CD4-positive, alpha-beta T cell treated with Interferon alpha-2 for 1 hour (primary cell): ENCODE results near the gene ARPC4.
"Not testable (repeated sequence)": the region's sequence is repeated elsewhere in the genome, so short reads cannot be mapped to it uniquely, and the experiment has no call there.

Experiments used
- DNase-seq, 2 donors: peaks; one replicate each; pipeline ENCODE4 v3.0.0-alpha.2; 2020 to 2022

Gene ARPC4

DNA sequence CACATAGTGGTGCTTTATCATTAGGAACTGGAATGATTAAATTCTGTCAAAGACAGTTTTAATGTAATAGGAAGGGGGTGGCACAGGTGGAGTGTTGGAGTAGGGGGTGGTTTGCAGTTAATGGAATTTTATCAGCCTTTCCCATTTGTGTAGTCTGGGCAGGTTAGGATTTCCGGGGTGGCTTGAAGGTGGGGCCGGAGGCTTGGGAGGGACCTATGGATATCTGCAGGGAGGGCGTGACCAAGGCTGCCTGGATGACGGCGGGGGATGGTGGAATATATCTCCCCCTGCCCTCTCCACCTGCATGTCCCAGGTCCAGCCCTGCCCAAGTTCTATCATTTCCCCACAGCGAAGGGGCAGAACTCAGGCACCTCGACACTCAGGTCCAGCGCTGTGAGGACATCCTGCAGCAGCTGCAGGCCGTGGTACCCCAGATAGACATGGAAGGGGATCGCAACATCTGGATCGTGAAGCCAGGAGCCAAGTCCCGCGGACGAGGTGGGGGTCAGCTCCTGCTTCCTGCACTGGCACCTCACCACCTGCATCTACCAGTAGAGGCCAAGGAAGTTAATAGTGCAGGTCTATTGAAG, 32.7 kb downstream of the ARPC4 start:
- DNase-seq, result no peak

DNA sequence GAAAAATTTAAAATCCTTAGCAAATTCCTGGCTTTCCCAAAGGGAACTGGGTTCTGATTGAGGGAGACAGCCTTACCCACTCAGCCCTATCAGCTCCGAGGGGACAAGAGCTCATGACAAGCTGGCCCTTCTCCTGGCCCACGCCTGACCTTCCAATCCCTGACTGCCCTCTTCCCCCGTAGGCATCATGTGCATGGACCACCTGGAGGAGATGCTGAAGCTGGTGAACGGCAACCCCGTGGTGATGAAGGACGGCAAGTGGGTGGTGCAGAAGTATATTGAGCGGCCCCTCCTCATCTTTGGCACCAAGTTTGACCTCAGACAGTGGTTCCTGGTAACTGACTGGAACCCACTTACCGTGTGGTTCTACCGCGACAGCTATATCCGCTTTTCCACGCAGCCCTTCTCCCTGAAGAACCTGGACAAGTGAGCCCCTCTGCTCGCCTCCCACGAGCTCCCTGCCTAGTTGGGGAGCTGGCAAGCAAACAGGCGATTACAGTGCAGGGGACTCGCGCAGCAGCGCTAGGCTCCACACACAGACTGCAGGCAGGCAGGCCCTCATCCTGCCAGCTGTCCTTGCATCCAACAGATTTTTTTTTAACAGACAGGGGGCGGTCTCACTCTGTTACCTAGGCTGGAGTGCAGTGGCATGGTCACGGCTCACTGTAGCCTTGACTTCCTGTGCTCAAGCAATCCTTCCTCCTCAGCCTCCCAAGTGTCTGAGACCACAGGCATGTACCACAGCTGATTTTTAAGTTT, 34.1 kb downstream of the ARPC4 start:
- peak in 1 of 2 donors; percentile 38 for DNase-seq

DNA sequence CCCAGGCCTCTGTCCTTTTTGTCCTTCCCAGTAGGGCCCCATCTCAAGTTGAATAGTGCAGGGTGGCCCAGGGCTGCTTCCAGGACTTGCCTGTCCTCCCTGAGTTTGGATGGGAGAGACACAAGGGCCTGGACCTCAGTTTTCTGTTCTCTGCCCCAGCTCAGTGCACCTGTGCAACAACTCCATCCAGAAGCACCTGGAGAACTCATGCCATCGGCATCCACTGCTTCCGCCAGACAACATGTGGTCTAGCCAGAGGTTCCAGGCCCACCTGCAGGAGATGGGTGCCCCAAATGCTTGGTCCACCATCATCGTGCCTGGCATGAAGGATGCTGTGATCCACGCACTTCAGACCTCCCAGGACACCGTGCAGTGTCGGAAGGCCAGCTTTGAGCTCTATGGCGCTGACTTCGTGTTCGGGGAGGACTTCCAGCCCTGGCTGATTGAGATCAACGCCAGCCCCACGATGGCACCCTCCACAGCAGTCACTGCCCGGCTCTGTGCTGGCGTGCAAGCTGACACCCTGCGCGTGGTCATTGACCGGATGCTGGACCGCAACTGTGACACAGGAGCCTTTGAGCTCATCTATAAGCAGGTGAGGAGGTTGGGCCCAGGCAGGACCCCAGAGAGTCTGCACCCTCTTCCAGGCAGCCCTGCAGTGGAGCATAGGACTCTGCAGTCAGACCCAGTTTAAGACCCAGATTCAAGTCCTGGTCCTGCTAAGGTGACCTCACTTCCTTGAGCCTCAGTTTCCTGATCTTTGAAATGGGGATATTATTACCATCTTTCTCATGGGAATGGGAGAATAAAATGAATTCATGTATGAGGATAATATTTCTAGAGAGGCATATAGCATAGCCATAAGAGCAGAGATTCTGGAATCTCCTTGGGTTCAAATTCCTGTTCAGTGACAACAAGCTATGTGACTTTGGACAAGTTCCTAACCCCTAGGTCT, 36.2 kb downstream of the ARPC4 start:
- DNase-seq, result no peak

DNA sequence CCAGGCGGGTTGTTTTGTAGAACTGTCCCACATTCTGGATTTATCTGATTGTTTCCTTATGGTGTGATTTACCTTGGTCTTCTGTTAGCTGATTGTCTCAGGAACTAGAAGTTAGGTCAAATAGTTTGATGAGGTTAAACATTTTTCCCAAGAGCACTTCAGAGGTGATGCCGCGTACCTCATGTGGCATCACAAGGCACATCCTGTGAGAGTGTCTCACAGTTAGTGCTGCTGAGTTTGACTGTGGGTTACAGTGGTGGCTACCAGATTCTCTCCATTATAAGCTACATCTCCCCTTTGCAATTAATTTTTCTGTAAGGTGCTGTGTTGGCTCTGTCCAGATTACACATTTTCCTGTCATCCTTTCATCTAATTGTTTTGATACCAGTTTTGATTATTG, 38.4 kb downstream of the ARPC4 start:
- no peak for DNase-seq

DNA sequence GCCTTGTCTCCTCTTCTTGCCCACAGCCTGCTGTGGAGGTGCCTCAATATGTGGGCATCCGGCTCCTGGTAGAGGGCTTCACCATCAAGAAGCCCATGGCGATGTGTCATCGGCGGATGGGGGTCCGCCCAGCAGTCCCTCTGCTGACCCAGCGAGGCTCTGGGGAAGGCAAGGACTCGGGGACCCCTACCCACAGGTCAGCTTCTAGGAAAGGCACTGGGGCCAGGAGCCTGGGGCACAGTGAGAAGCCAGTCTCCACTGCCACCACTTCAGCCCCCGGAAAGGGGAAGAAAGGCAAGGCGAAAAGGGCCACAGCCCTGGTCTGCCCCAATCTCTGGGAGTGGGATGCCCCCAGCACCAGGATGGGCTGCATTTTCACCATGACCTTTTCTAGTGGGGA, 40.2 kb downstream of the ARPC4 start:
- DNase-seq, result no peak

DNA sequence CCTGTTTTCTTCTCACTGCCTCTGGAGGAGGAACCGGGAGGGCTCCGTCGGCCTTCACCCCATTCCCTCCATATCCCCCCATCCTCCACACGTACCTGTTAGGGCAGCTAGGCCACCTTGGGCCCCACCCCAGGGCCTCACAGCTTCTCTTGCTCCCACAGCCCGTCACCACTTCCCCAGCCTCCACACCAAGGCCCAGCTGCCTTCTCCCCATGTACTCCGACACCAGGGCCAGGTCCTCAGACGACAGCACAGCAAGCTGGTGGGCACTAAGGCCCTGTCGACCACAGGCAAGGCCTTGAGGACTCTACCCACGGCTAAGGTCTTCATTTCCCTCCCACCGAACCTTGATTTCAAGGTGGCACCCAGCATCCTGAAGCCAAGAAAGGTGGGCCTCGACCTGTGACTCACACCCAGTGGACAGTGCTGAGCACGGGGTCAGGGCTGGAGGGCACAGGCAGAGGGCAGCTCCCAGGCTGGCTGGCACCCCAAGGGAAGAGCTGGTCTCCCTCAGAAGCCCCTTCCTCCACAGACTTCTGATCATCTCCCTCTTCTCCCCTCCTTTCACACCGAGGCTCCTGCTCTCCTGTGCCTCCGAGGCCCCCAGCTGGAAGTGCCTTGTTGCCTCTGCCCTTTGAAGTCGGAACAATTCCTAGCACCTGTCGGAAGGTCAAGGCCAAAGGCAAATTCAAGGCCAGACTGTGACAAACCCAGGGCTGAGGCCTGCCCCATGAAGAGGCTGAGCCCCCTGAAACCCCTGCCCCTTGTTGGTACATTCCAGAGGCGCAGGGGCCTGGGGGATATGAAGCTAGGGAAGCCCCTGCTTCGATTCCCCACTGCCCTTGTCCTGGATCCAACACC, 41.9 kb downstream of the ARPC4 start:
- DNase-seq, result no peak

DNA sequence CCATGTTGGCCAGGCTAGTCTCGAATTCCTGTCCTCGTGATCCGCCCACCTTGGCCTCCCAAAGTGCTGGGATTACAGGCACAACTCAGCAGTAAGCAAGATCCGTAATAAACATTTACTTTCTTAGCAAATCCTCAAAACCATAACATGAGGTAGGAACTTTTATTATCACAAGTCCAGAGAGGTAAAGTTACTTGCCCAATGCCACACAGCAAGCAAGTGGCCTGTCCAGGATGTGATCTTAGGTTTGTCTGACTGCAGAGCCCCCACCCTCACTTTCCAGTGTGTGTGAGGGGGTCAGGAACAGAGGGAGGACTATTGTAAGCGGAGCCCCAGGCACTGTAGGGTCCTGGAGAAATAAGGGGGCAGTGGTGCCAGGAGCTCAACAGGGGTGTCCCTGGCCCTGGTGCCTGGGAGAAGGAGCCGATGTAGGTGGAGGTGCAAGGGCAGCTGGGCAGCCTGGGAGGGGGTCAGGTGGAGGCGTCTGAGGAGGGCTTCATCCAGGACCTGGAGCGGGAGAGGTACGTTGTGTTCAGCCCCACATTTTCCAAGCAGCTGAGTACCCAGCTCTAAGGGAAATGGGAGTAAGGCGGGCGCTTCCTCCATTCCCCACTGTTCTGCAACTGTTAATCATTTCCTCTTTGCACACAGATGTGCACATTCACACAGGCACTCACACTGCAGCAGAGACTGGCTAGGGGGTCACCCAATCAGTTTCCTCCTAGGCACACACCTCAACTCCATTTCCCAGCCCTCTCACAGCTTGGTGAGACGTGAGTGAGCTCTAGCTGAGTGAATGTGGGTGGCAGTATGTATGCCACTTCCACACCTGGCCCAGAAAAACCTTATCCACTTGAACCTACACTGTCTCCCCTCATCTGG, 45.1 kb downstream of the ARPC4 start:
- no peak for DNase-seq

DNA sequence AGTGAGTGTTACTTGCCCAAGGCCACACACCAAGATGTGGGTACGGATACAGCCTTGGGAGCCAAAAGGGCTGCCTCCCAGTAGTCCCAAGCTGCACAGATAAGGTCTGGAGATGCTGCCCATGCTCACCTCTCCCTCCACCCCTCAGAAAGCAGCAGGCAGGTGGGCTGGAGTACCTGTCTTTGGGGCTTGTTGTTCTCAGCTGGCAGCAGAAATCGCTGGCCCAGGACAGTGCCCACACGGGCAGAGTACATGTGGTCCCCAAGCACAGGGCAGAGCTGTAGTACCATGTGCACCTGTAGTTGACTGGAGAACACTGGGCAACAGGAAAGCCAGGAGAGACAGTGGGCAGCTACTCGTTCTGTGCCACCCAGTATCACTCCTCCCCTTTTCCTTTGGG, 46.0 kb downstream of the ARPC4 start:
- DNase-seq, result no peak

DNA sequence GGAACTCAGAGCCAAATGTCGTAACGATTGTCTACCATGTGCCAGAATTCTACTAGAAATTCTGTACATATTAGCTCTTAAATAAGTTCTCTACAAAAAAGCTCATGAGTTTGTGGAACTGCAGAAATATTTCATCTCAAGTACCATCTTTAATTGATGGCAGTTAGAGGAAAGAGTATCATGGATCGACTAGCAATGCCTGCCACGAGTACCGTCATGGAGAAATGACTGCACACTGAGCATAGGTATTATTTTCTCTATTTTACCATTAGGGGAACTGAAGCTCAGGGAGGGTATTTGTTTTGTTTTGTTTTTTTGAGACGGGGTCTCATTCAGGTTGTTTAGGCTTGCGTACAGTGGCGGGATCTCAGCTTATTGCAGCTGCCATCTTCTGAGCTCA, 48.1 kb downstream of the ARPC4 start:
- no peak for DNase-seq

DNA sequence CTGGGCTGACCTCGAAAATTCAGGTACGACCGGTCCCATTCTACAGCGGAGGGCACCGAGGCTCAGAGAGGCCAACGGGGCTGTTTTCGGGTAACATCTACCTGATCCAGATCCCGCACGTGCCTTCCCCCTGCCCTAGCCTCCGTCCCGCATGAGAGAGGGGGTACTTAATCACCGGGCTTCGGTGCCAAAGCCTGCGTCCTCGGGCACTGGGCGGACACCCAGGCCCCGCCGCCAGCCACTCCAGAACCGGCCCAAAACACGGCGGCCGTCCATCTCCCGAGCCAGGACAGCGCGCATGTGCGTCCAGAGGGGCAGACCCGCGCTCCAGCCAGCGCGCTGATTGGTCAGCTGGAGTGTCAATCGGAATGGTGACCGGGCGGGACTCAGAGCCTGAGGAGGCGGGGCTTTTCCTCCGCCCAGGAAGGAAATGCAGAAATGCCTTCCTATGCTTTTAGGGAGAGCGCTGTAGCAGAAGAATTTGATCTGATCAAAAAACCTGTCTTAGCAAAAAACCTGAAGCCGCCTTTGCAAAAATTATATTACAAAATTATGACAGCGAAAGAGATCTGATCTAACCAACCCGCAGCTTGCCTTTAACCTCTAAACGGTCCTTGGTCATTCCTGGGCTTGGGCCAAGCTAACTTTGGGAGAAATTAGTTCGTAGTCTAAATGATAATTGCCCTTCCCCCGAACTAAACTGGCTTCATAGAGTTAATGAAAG, 51.0 kb downstream of the ARPC4 start, which contains the start of gene RPUSD3:
RPUSD3 (minus strand) TSS at position 294 of the 724 bp plus-strand sequence; CDS start at position 276, 18 bp downstream.
- DNase-seq, result peak; percentile 93 to 96

DNA sequence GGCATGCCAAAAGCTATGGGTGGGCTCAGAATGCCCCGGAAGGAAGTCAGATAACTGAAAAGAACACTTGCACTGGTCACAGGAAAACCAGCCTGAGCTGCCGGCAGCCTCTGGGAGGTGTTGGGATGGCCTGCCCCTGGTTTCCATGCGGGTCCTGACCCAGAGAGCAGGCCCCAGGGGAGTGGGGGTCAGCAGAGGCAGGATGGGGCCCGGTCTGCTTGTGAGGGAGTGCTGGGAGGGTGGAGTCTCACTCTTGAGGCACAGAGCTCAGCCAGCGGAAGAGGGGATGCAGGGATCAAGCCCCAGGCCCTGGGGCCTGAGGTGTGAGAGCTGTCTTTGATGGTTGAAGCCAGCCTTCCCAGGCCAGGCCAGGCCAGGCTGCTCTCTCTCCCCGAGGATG, 53.3 kb downstream of the ARPC4 start:
- no peak for DNase-seq

DNA sequence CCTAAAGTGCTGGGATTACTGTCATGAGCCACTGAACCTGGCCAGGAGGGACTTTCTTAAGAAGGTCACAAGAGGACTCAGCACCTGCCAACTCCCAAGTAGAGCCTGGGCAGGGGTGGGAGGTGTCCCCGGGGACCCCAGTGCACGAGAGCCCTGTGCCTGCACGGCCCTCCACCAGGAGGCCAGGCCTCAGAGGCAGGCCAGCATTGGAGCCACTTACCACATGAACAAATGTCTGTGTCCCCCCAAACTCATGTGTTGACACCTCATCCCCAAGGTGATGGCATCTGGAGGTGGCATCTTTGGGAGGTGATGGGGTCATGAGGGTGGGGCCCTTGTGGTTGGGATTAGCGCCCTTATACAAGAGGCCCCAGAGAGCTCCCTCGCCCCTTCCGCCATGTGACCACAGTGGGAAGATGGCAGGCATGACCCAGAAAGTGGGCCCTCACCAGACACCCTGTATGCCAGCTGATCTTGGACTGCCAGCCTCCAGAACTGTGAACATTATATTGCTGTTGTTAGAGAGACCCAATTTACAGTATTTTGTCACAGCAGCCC, 54.1 kb downstream of the ARPC4 start:
- DNase-seq, result no peak

DNA sequence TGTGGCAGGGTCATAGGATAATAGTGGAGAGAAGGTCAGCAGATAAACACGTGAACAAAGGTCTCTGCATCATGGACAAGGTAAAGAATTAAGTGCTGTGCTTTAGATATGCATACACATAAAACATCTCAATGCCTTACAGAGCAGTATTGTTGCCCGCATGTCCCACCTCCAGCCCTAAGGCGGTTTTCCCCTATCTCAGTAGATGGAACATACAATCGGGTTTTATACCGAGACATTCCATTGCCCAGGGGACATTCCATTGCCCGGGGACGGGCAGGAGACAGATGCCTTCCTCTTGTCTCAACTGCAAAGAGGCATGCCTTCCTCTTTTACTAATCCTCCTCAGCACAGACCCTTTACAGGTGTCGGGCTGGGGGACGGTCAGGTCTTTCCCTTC, 55.0 kb downstream of the ARPC4 start:
- not testable (repeated sequence) for DNase-seq

DNA sequence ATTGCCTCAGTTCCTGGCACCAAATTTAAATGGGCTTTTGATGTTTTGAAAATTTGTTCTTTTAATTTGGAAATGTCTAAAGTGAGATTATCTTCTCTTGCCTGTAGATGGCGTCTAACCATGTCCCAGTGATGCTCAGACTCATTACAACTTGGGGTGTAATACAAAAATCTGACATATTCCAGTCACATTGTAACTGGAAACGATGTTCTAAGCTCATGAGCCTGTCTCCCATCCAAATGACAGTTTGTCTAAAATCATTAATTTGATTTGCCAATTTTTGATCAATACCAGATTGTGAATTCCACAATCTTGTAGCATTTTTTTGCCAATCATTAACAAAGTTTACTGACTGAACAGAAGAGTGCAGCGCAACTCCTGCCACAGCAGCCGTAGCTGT, 56.0 kb downstream of the ARPC4 start:
- DNase-seq, result peak in 1 of 2 donors; percentile 63

DNA sequence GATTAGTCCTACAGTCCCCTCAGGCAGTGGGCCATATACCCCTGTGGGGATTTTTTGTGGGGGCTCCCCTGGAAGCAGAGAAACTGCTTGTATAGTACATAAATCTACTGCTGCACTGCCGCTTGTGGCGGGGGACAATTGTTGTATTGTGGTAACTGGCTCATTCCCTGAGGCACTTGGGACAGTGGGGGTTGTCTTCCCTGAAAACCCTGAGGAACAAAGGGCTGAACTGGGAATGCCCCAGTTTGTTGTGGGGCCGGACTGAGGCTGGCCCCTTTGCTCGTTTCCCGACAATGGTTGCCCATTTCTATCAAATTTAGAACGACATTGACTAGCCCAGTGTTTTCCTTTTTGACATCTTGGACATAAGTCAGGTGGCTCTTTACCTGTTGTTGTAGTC, 58.5 kb downstream of the ARPC4 start:
- DNase-seq, result not testable (repeated sequence)

DNA sequence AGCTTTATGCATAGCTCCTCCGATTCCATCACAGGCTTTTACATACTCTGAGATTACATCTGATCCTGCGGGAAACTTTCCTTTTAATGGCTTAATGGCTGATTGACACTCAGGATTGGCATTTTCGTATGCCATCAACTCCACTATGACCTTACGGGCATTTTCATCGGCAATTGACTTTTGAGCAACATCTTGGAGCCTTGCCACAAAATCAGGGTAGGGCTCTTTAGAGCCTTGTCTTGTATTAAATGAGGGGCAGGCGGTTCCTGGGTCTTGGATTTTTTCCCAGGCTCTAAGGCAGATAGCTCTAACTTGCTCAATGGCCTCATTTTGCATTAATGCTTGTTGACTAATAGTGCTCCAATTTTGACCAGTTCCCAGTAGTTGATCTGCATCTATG, 59.0 kb downstream of the ARPC4 start:
- DNase-seq, result not testable (repeated sequence)

DNA sequence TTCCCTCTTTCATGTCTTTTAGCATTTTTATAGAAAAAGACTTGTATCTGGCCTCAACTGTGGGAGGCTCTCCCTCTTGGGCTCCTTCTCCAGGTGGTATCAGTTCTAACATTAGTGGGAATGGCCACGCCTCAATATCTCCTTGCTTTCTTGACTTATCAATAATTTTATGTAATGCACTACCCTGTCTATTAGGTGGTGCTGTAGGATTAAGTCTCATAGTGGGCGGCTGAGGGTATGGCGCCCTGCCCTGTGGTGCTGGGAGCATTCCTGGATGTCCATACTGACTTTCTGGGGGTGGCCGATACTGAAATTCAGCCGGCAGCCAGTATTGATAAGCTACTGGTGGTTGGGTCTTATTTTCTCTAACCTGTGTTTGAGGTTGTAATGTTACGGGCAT, 59.6 kb downstream of the ARPC4 start:
- no peak for DNase-seq

DNA sequence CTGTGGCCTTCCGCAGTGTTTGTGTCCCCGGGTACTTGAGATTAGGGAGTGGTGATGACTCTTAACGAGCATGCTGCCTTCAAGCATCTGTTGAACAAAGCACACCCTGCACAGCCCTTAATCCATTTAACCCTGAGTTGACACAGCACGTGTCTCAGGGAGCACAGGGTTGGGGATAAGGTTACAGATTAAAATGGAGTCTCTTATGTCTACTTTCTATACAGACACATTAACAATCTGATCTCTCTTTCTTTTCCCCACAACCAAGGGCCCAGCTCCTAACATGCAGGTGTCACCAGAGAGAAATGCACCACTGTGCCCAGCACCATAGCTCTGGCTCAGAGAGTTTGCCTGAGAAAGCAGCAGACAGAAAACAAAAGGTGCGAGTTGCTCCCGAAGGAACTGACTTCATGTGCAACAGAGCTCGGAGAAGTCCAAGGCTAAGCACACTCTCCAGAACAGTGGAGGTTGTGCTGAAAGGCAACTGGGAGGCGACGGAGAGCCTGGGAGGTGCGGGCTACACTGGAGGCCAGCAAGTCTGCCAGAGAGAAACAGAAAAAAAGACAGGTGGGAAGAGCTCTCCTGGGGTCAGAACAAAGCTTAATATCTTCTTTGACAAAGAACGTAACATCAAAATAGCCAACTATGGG, 61.5 kb downstream of the ARPC4 start:
- not testable (repeated sequence) for DNase-seq

DNA sequence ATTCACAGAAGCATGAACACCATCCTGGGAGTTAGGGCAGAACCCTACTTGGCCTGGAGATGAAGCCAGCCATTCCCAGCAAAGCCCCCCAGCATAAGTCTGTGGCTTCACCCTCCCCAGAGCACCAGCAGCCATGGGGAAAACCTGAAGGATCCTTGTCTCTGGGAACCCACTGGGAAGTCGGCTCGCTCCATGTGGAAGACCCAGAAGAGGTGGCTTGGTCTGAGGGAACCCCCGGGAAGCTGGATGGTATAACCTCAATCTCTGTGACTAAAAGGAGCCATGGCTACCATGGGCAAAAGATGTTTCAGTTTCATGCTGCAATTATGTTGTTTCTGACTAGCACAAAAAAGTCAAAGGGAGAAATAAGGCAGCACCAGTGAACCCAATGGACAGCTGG, 62.7 kb downstream of the ARPC4 start:
- no peak for DNase-seq
